Measurements from ENCODE around the gene PTPN2.

DNA sequence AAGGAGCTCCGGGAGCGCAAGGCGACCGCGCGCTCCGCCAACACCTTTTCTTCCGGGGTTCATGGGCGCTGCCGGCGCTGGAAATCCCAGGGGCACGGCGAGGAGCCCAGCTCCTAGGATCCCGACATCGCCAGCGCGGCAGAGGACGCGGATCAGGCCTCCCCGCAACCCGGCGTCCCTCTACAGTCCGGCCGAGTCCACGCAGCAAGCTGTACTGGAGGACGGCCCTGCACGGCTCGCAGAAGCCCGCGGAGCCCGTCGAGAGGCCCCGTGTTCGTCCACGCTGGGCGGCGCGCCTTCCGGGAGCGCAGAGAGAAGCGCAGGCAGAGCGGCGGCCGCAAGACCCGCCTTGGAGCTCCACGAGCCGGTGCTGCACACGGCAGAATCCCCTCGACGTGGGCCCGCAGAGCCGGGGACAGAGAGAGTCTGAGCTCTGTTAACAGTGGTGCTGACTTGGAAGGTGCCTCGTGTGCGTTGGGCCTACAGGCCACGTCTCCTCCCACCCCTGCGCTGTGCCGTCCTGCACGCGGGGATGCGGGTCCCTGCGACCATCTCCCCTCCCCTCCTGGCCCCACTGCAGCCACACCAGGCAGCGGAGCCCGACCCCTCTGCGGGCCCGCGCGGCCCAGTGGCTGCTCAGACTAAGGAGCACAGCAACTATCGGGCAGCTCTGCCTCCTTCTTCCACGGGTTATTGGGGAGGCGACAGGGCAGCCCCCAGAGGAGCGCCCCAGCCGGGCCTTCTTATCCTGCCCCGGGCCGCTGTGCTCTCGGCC, 28.1 kb upstream of the PTPN2 start:
- TF ChIP-seq CC2D1A (IDR thresholded peaks at IDR 0.05): no peak
- TF ChIP-seq FOS (IDR thresholded peaks at IDR 0.05; ENCODE audit: extremely low read depth, insufficient read length): no peak
- TF ChIP-seq ZC3H4 (CRISPR knock-in tag; IDR thresholded peaks at IDR 0.05; ENCODE audit: borderline replicate concordance): no peak
- TF ChIP-seq FOXK2 (conservative IDR thresholded peaks at IDR 0.05 in 1 of 2, IDR thresholded peaks at IDR 0.05 in 1 of 2; ENCODE audit: low read depth in 2 of 2): no peak
- TF ChIP-seq, protein P1, sequence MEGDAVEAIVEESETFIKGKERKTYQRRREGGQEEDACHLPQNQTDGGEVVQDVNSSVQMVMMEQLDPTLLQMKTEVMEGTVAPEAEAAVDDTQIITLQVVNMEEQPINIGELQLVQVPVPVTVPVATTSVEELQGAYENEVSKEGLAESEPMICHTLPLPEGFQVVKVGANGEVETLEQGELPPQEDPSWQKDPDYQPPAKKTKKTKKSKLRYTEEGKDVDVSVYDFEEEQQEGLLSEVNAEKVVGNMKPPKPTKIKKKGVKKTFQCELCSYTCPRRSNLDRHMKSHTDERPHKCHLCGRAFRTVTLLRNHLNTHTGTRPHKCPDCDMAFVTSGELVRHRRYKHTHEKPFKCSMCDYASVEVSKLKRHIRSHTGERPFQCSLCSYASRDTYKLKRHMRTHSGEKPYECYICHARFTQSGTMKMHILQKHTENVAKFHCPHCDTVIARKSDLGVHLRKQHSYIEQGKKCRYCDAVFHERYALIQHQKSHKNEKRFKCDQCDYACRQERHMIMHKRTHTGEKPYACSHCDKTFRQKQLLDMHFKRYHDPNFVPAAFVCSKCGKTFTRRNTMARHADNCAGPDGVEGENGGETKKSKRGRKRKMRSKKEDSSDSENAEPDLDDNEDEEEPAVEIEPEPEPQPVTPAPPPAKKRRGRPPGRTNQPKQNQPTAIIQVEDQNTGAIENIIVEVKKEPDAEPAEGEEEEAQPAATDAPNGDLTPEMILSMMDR (IDR thresholded peaks at IDR 0.05 in 2 of 3, conservative IDR thresholded peaks at IDR 0.05 in 1 of 3; ENCODE audit: insufficient read depth in 2 of 3, low read depth in 1 of 3, low read length in 3 of 3): no peak

Measured in K562 (cell line).